BJ (cell line): ENCODE measurements around the gene DCAF8L2. TPM values are rescaled to one million over a fixed set of nuclear protein-coding genes. Genes with fewer than 3 reads are reported as not detected.
"Not testable (repeated sequence)": the region's sequence is repeated elsewhere in the genome, so short reads cannot be mapped to it uniquely, and the experiment has no call there.

Experiments used
- CTCF ChIA-PET: fragments of 350-600 bp; formaldehyde crosslinking; extraction: SDS; loops from one replicate; lab custom pipeline; 2021; ENCODE audit warnings: antibody characterized with exemption, inconsistent platforms; lab: Yijun Ruan, JAX
- POLR2A ChIA-PET: fragments of 300-600 bp; sonication (Branson Sonifier 250); formaldehyde crosslinking; extraction: SDS; loops from one replicate; lab custom pipeline; 2021; ENCODE audit warnings: antibody characterized with exemption; lab: Charles Lee
- DNase-seq: peaks from one replicate; pipeline ENCODE4 v3.0.0-alpha.2; 2011; ENCODE audit warnings: low read depth
- H3K27me3 ChIP-seq: 2 replicates; pipeline ENCODE4 v1.6.0; 2011; ENCODE audit warnings: low read length; ENCODE audit not compliant: control insufficient read depth, insufficient read depth
- H3K36me3 ChIP-seq: 2 replicates; pipeline ENCODE4 v1.5.1; 2011; ENCODE audit warnings: low read length; ENCODE audit not compliant: control insufficient read depth, insufficient read depth
- H3K4me3 ChIP-seq: 2 replicates; pipeline ENCODE4 v1.5.1; 2011; ENCODE audit warnings: low read depth, mild to moderate bottlenecking, control low read depth, low read length
- CTCF ChIP-seq: IDR thresholded peaks from 2 replicates; pipeline ENCODE4 v1.5.1; 2011; ENCODE audit warnings: low read depth, mild to moderate bottlenecking, control low read depth, inconsistent platforms, low read length, moderate library complexity; ENCODE audit not compliant: insufficient read depth
- polyA plus RNA-seq: library from polyadenylated mRNA; depleted of rRNA; stranded (reverse); fragments of >200 nt; gene quantifications from 2 replicates; pipeline ENCODE4 v1.2.3, GENCODE V29; 2011

The DCAF8L2 gene
- polyA plus RNA-seq, 1 experiment, result not detected

- ChIA-PET CTCF (no interaction called here), POLR2A (no interaction called here)
- no peak for TF ChIP-seq CTCF
- H3K4me3 ChIP-seq, result no peak overlapping the region
- no peaks in the 10 kb centered on the region for H3K36me3 ChIP-seq
- no peaks in the 10 kb centered on the region for H3K27me3 ChIP-seq
- DNase-seq, result no peak
Measured at GRCh38 chrX:27680726-27681125, 90.6 kb downstream of the DCAF8L2 start.

GRCh38 chrX:27683566-27684208 lies 93.5 kb downstream of the DCAF8L2 start:
- DNase-seq, H3K27me3 ChIP-seq, POLR2A ChIA-PET, H3K4me3 ChIP-seq, H3K36me3 ChIP-seq, CTCF ChIA-PET: not testable (repeated sequence)

- no peaks in the 10 kb centered on the region for H3K27me3 ChIP-seq
- no peak for DNase-seq
Measured at GRCh38 chrX:27694667-27695066, 104.5 kb downstream of the DCAF8L2 start.

GRCh38 chrX:27706526-27706925 lies 116.4 kb downstream of the DCAF8L2 start:
- POLR2A ChIA-PET, result no interaction called here
- no peak overlapping the region for H3K4me3 ChIP-seq
- H3K36me3 ChIP-seq, result no peaks in the 10 kb centered on the region
- DNase-seq, result no peak
- CTCF ChIA-PET, result no interaction called here
- H3K27me3 ChIP-seq, result no peaks in the 10 kb centered on the region
- no peak for TF ChIP-seq CTCF

More at GRCh38 chrX:27694667-27695066, 104.5 kb downstream of the DCAF8L2 start:
- ChIA-PET CTCF (no interaction called here), POLR2A (no interaction called here)
- H3K36me3 ChIP-seq, result no peaks in the 10 kb centered on the region
- no peak overlapping the region for H3K4me3 ChIP-seq
- no peak for TF ChIP-seq CTCF

GRCh38 chrX:27715610-27716009 lies 125.5 kb downstream of the DCAF8L2 start:
- CTCF ChIA-PET, result no interaction called here
- no peak for DNase-seq
- Histone ChIP-seq H3K4me3 (no peak overlapping the region), H3K27me3 (no peaks in the 10 kb centered on the region), H3K36me3 (no peaks in the 10 kb centered on the region)
- POLR2A ChIA-PET, result no interaction called here
- TF ChIP-seq CTCF, result no peak

GRCh38 chrX:27728291-27728690 lies 138.1 kb downstream of the DCAF8L2 start:
- Histone ChIP-seq H3K36me3 (no peaks in the 10 kb centered on the region), H3K4me3 (no peak overlapping the region), H3K27me3 (no peaks in the 10 kb centered on the region)
- DNase-seq, result no peak
- ChIA-PET CTCF (no interaction called here), POLR2A (no interaction called here)
- TF ChIP-seq CTCF, result no peak
